Measurements from ENCODE around the gene TTF1. TPM values are rescaled to one million over a fixed set of nuclear protein-coding genes. Genes with fewer than 3 reads are reported as not detected.

Gene TTF1
- total and polyA plus RNA-seq, 2 of the 13 experiments (the other 11 are each of a cell fraction or from before 2014, with no cell fraction given), result 3.4 to 9.8 TPM

DNA sequence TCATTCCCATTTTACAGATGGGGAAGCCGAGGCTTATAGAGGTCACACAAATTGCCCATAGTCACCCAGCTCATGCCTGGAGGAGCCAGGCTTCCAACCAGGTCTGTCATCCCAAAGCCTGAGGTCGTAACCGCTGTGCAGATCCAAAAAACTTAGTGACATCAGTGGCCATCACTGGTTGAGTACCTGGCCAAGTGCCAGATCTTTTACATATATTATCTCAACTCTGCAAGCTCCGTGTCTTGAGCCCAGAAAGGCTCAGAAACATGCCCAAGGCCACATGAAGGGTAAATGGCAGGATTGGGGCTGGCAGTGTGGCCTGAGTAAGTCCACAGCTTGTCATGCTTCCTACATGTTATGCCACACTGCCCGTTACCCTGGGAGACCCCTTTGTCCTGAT, 16.9 kb upstream of the TTF1 start:
- TF ChIP-seq, protein P1, sequence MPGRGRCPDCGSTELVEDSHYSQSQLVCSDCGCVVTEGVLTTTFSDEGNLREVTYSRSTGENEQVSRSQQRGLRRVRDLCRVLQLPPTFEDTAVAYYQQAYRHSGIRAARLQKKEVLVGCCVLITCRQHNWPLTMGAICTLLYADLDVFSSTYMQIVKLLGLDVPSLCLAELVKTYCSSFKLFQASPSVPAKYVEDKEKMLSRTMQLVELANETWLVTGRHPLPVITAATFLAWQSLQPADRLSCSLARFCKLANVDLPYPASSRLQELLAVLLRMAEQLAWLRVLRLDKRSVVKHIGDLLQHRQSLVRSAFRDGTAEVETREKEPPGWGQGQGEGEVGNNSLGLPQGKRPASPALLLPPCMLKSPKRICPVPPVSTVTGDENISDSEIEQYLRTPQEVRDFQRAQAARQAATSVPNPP (CRISPR knock-in tag; IDR thresholded peaks at IDR 0.05), result no peak
- TF ChIP-seq ZNF225 (CRISPR knock-in tag; IDR thresholded peaks at IDR 0.05), result no peak
- no peak for TF ChIP-seq ZC3H4 (CRISPR knock-in tag; IDR thresholded peaks at IDR 0.05; ENCODE audit: borderline replicate concordance)
- no peak for TF ChIP-seq ZNF577 (CRISPR knock-in tag; IDR thresholded peaks at IDR 0.05; ENCODE audit: borderline replicate concordance, low read depth)
- TF ChIP-seq, protein P2, sequence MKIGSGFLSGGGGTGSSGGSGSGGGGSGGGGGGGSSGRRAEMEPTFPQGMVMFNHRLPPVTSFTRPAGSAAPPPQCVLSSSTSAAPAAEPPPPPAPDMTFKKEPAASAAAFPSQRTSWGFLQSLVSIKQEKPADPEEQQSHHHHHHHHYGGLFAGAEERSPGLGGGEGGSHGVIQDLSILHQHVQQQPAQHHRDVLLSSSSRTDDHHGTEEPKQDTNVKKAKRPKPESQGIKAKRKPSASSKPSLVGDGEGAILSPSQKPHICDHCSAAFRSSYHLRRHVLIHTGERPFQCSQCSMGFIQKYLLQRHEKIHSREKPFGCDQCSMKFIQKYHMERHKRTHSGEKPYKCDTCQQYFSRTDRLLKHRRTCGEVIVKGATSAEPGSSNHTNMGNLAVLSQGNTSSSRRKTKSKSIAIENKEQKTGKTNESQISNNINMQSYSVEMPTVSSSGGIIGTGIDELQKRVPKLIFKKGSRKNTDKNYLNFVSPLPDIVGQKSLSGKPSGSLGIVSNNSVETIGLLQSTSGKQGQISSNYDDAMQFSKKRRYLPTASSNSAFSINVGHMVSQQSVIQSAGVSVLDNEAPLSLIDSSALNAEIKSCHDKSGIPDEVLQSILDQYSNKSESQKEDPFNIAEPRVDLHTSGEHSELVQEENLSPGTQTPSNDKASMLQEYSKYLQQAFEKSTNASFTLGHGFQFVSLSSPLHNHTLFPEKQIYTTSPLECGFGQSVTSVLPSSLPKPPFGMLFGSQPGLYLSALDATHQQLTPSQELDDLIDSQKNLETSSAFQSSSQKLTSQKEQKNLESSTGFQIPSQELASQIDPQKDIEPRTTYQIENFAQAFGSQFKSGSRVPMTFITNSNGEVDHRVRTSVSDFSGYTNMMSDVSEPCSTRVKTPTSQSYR (CRISPR knock-in tag; IDR thresholded peaks at IDR 0.05; ENCODE audit: borderline replicate concordance), result no peak
- TF ChIP-seq GABPB1 (CRISPR knock-in tag; IDR thresholded peaks at IDR 0.05), result no peak
- TF ChIP-seq ETV6 (CRISPR knock-in tag; conservative IDR thresholded peaks at IDR 0.05), result no peak
- TF ChIP-seq GATA4 (IDR thresholded peaks at IDR 0.05; ENCODE audit: borderline replicate concordance, low read depth), result no peak
- TF ChIP-seq ZFYVE20 (CRISPR knock-in tag; IDR thresholded peaks at IDR 0.05; ENCODE audit: borderline replicate concordance, low read depth), result no peak
- TF ChIP-seq ZSCAN22 (CRISPR knock-in tag; IDR thresholded peaks at IDR 0.05), result no peak
- TF ChIP-seq, protein P3, sequence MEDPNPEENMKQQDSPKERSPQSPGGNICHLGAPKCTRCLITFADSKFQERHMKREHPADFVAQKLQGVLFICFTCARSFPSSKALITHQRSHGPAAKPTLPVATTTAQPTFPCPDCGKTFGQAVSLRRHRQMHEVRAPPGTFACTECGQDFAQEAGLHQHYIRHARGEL (CRISPR knock-in tag; IDR thresholded peaks at IDR 0.05), result no peak
- Histone ChIP-seq H3K36me3 (replicated peaks in 1 of 2; ENCODE audit: control insufficient read depth in 1 of 2, insufficient read depth in 2 of 2, low read length in 2 of 2) (no peaks in the 10 kb centered on the region), H3K4me1 (ENCODE audit: insufficient read depth, low read length) (no peaks in the 10 kb centered on the region), H3K79me2 (ENCODE audit: insufficient read depth, low read length) (no peaks in the 10 kb centered on the region), H3K9me3 (ENCODE audit: low read length) (no peaks in the 10 kb centered on the region), H2AFZ (ENCODE audit: low read length) (no peak overlapping the region), H3K9ac (ENCODE audit: insufficient read depth, low read depth, low read length) (no peak overlapping the region), H3K27me3 (ENCODE audit: control insufficient read depth in 1 of 2, insufficient read depth in 2 of 2, low read length in 2 of 2) (peaks cover 9 to 72% of the 10 kb centered on the region in 2 experiments), H4K20me1 (ENCODE audit: insufficient read depth, low read length) (no peaks in the 10 kb centered on the region), H3K4me2 (ENCODE audit: low read depth, low read length) (no peak overlapping the region), H3K4me3 (replicated peaks in 1 of 3; ENCODE audit: insufficient read depth in 1 of 3, low read depth in 2 of 3, low read length in 3 of 3) (no peak overlapping the region), H3K27ac (ENCODE audit: extremely low read length, insufficient read depth, low read length) (no peak overlapping the region)
- WGBS (ENCODE audit: low lambda C conversion rate), result 33% methylated on average over 4 of the region's 5 CpGs
- CTCF ChIA-PET (ENCODE audit: low intra/inter-chr PET ratio, low total read pairs), result no interaction called here
- BruUV-seq (replicated peaks), result no TSS peak
- FAIRE-seq, result no peak
- POLR2A ChIA-PET, result no interaction called here
- in situ Hi-C loops (cut with HindIII; ENCODE audit: extremely low pct_ligation_motif_present, low pct_unique_long_range_greater_than_20kb), result no loop called here
- no peak for ATAC-seq
- intact Hi-C loops (cut with micrococcal nuclease; ENCODE audit: unreplicated experiment), result no loop called here
- DNase-seq (ENCODE audit: low spot score), result no peak

Measured in HepG2 (cell line).